GM19372 (cell line): ENCODE results near the gene TLL1.

Experiments
- ATAC-seq: cut with Tn5 transposase; IDR thresholded peaks from one replicate; pipeline ENCODE4 v1.9.1; 2021; ENCODE audit warnings: mild to moderate bottlenecking, low read depth, moderate library complexity; ENCODE audit not compliant: unreplicated experiment

The TLL1 gene

GRCh38 chr4:166134285-166134684 is 261.2 kb downstream of the TLL1 start:
- no peak for ATAC-seq

GRCh38 chr4:166140951-166141350 is 267.9 kb downstream of the TLL1 start:
- ATAC-seq: no peak

DNA sequence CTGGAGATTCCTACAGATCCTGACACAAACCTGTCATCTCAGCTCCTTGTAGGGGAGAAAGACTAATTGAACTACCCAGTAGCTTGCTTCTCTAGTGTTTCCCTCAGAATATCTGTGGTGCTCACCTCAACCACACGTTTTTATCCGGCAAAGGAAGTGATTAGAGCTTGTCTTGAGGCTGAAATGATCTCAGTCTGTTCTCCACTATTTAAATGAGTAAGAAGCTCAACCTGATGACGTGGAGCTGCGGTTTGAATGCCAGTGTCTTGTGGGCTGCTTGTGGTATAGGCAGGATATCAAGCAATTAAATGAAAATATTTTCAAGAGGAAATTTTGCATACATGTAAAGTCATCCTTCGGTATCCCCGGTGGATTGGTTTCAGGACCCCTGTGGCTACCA is 270.2 kb downstream of the TLL1 start:
- ATAC-seq: no peak

DNA sequence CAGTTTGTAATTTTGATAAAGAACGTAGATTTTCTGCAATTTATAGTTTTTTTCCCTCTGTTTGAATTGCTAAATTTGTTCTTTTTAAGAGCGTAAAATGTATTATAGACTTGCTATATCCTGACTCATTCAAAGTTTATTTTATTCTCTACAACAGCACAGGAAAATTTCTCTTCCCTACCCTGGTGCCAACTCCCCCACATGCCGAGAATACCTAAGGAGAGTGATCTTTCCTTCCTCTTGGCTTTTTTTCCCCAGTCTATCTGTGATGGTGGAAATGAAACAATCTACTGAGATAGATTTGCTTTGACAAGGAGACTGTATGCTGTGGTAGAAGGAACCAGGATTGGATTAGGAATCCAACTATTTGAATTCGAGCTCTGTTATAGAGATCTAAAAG is 271.6 kb downstream of the TLL1 start:
- no peak for ATAC-seq

GRCh38 chr4:166146806-166147540 is 273.9 kb downstream of the TLL1 start:
- ATAC-seq: no peak
